WTC11 (cell line): Measurements from ENCODE around the gene CCDC71L.

ENCODE experiments used
- ESRRA ChIP-seq: sonication (generic); formaldehyde crosslinking; IDR thresholded peaks from 2 replicates; pipeline ENCODE4 v1.8.1; 2022; ENCODE audit warnings: mild to moderate bottlenecking, missing genetic modification reagents, borderline replicate concordance
- FOXK1 ChIP-seq: sonication (generic); formaldehyde crosslinking; IDR thresholded peaks from 2 replicates; pipeline ENCODE4 v1.8.0; 2022; ENCODE audit warnings: mild to moderate bottlenecking, moderate library complexity, missing genetic modification reagents
- IRF2 ChIP-seq: sonication (generic); formaldehyde crosslinking; IDR thresholded peaks from 2 replicates; pipeline ENCODE4 v1.8.0; 2022; ENCODE audit warnings: low read depth, missing genetic modification reagents, borderline replicate concordance
- NFE2L1 ChIP-seq: sonication (generic); formaldehyde crosslinking; IDR thresholded peaks from 2 replicates; pipeline ENCODE4 v1.8.1; 2023; ENCODE audit warnings: missing genetic modification reagents
- NFYB ChIP-seq: sonication (generic); formaldehyde crosslinking; conservative IDR thresholded peaks from 2 replicates; pipeline ENCODE4 v1.8.0; 2022; ENCODE audit warnings: low read depth, missing genetic modification reagents
- TCF7 ChIP-seq: sonication (generic); formaldehyde crosslinking; IDR thresholded peaks from 2 replicates; pipeline ENCODE4 v1.8.0; 2022; ENCODE audit warnings: mild to moderate bottlenecking, low read depth, missing genetic modification reagents, moderate library complexity
- TEAD4 ChIP-seq: sonication (generic); formaldehyde crosslinking; IDR thresholded peaks from 2 replicates; pipeline ENCODE4 v1.8.0; 2022; ENCODE audit warnings: mild to moderate bottlenecking, missing genetic modification reagents
- TF ChIP-seq, protein P1 (sequence below): fragments of 200-600 bp; IDR thresholded peaks from 2 replicates; pipeline ENCODE4 v1.8.0; 2022; ENCODE audit warnings: antibody characterized with exemption
- TF ChIP-seq, protein P2 (sequence below): sonication (generic); formaldehyde crosslinking; IDR thresholded peaks from 2 replicates; pipeline ENCODE4 v1.8.0; 2023; ENCODE audit warnings: missing genetic modification reagents
- TF ChIP-seq, protein P3 (sequence below): sonication (generic); formaldehyde crosslinking; IDR thresholded peaks from 2 replicates; pipeline ENCODE4 v1.8.0; 2023; ENCODE audit warnings: mild to moderate bottlenecking, missing genetic modification reagents

DNA sequence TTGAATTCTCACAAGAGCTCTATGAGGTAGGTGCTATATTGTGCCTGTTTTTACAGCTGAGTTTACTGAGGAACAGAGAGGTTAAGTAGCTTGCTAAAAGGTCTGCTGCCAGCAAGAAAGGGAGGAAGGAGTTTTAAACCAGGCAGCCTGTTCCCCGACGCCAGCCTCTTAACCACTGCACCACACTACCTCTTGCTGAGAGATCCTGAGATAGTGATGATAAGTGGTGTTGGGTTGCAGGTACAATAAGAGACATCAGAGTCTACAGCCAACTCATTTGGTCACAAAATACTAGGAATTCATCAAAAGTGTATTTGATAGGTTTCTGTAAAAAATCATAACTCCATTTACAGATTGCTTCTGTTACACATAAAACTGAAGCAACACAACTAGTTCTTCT, 8.0 kb downstream of the CCDC71L start:
- TF ChIP-seq, protein P1, sequence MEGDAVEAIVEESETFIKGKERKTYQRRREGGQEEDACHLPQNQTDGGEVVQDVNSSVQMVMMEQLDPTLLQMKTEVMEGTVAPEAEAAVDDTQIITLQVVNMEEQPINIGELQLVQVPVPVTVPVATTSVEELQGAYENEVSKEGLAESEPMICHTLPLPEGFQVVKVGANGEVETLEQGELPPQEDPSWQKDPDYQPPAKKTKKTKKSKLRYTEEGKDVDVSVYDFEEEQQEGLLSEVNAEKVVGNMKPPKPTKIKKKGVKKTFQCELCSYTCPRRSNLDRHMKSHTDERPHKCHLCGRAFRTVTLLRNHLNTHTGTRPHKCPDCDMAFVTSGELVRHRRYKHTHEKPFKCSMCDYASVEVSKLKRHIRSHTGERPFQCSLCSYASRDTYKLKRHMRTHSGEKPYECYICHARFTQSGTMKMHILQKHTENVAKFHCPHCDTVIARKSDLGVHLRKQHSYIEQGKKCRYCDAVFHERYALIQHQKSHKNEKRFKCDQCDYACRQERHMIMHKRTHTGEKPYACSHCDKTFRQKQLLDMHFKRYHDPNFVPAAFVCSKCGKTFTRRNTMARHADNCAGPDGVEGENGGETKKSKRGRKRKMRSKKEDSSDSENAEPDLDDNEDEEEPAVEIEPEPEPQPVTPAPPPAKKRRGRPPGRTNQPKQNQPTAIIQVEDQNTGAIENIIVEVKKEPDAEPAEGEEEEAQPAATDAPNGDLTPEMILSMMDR: no peak
- no peak for TF ChIP-seq TCF7 (CRISPR knock-in tag)
- TF ChIP-seq, protein P2, sequence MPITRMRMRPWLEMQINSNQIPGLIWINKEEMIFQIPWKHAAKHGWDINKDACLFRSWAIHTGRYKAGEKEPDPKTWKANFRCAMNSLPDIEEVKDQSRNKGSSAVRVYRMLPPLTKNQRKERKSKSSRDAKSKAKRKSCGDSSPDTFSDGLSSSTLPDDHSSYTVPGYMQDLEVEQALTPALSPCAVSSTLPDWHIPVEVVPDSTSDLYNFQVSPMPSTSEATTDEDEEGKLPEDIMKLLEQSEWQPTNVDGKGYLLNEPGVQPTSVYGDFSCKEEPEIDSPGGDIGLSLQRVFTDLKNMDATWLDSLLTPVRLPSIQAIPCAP (CRISPR knock-in tag): no peak
- no peak for TF ChIP-seq TEAD4 (CRISPR knock-in tag)
- TF ChIP-seq, protein P3, sequence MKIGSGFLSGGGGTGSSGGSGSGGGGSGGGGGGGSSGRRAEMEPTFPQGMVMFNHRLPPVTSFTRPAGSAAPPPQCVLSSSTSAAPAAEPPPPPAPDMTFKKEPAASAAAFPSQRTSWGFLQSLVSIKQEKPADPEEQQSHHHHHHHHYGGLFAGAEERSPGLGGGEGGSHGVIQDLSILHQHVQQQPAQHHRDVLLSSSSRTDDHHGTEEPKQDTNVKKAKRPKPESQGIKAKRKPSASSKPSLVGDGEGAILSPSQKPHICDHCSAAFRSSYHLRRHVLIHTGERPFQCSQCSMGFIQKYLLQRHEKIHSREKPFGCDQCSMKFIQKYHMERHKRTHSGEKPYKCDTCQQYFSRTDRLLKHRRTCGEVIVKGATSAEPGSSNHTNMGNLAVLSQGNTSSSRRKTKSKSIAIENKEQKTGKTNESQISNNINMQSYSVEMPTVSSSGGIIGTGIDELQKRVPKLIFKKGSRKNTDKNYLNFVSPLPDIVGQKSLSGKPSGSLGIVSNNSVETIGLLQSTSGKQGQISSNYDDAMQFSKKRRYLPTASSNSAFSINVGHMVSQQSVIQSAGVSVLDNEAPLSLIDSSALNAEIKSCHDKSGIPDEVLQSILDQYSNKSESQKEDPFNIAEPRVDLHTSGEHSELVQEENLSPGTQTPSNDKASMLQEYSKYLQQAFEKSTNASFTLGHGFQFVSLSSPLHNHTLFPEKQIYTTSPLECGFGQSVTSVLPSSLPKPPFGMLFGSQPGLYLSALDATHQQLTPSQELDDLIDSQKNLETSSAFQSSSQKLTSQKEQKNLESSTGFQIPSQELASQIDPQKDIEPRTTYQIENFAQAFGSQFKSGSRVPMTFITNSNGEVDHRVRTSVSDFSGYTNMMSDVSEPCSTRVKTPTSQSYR (CRISPR knock-in tag): no peak
- TF ChIP-seq IRF2 (CRISPR knock-in tag): no peak
- TF ChIP-seq NFE2L1 (CRISPR knock-in tag): no peak
- no peak for TF ChIP-seq FOXK1 (CRISPR knock-in tag)
- TF ChIP-seq ESRRA: no peak
- no peak for TF ChIP-seq NFYB
